ENCODE data around the gene PRSS3.

DNA sequence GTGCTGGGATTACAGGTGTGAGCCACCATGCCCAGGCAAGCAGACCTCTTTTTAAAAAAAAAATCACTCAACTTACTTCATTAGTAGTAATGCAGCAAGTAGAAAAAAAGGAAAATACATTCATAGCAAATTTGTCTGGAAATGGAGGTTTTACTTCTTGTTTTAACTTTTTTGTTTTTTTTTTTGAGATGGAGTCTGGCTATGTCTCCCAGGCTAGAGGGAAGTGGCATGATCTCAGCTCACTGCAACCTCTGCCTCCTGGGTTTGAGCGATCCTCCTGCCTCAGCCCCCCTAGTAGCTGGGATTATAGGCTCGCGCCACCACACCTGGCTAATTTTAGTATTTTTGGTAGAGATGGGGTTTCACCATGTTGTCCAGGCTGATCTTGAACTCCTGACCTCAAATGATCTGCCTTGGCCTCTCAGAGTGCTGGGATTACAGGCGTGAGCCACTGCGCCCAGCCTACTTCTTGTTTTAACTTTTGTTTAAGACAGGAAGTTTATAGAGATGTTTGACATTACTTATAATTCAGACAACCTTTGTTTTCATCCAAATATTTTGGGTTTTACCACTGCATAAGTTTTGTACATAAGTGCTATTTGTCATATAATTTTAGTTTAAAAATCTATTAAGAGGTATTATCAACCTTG, 48.1 kb downstream of the PRSS3 start:
- TF ChIP-seq, protein P1, sequence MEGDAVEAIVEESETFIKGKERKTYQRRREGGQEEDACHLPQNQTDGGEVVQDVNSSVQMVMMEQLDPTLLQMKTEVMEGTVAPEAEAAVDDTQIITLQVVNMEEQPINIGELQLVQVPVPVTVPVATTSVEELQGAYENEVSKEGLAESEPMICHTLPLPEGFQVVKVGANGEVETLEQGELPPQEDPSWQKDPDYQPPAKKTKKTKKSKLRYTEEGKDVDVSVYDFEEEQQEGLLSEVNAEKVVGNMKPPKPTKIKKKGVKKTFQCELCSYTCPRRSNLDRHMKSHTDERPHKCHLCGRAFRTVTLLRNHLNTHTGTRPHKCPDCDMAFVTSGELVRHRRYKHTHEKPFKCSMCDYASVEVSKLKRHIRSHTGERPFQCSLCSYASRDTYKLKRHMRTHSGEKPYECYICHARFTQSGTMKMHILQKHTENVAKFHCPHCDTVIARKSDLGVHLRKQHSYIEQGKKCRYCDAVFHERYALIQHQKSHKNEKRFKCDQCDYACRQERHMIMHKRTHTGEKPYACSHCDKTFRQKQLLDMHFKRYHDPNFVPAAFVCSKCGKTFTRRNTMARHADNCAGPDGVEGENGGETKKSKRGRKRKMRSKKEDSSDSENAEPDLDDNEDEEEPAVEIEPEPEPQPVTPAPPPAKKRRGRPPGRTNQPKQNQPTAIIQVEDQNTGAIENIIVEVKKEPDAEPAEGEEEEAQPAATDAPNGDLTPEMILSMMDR (IDR thresholded peaks at IDR 0.05): no peak
- no peak for TF ChIP-seq POLR2A (IDR thresholded peaks at IDR 0.05)
